ENCODE results near the gene FAM216B.

GRCh38 chr13:42757678-42758420, 23.5 kb upstream of the FAM216B start:
- TF ChIP-seq ELF4 (IDR thresholded peaks at IDR 0.05), result no peak
- TF ChIP-seq FOXA1 (IDR thresholded peaks at IDR 0.05), result no peak
- TF ChIP-seq BHLHE40 (IDR thresholded peaks at IDR 0.05; ENCODE audit: borderline replicate concordance), result no peak
- TF ChIP-seq CTBP1 (IDR thresholded peaks at IDR 0.05; ENCODE audit: borderline replicate concordance), result no peak
- TF ChIP-seq HDGF (IDR thresholded peaks at IDR 0.05; ENCODE audit: borderline replicate concordance), result no peak
- no peak for TF ChIP-seq ARNT (IDR thresholded peaks at IDR 0.05)
- no peak for TF ChIP-seq FOXK2 (IDR thresholded peaks at IDR 0.05)

All from HEK293T (cell line).